ENCODE measurements around the gene WRNIP1. TPM values are rescaled to one million over a fixed set of nuclear protein-coding genes. Genes with fewer than 3 reads are reported as not detected.

WRNIP1 gene
- total RNA-seq, 2 experiments from 2014 or later, result 45.4 to 46.7 TPM

Other genes starting within 250 kb of the WRNIP1 start
- gene MYLK4, start 14.5 kb upstream of the WRNIP1 start, total RNA-seq, result under 1 TPM; 0.33 to 0.62 TPM
- gene SERPINB1, start 76.5 kb downstream of the WRNIP1 start, total RNA-seq, result 10 to 100 TPM; 58.6 to 59.8 TPM
- gene SERPINB9, start 137.9 kb downstream of the WRNIP1 start, total RNA-seq, result 10 to 100 TPM; 56.4 to 56.8 TPM
- gene SERPINB6, start 206.2 kb downstream of the WRNIP1 start, total RNA-seq, result 10 to 100 TPM; 85.3 to 85.6 TPM
- gene NQO2, start 234.5 kb downstream of the WRNIP1 start, total RNA-seq, result 10 to 100 TPM; 17.0 to 17.5 TPM